DMS 273 (cell line): Measurements from ENCODE around the gene CFAP77.
"Not testable (repeated sequence)": the region's sequence is repeated elsewhere in the genome, so short reads cannot be mapped to it uniquely, and the experiment has no call there.

Source experiments
- DNase-seq: peaks from one replicate; lab custom pipeline; 2025; ENCODE audit not compliant: unreplicated experiment; lab: John Stamatoyannopoulos, UW

The CFAP77 gene

GRCh38 chr9:132545578-132545977 is 135.6 kb downstream of the CFAP77 start:
- DNase-seq: no peak

- peak; percentile 93 for DNase-seq
Measured at GRCh38 chr9:132546148-132547051, 136.4 kb downstream of the CFAP77 start.

DNA sequence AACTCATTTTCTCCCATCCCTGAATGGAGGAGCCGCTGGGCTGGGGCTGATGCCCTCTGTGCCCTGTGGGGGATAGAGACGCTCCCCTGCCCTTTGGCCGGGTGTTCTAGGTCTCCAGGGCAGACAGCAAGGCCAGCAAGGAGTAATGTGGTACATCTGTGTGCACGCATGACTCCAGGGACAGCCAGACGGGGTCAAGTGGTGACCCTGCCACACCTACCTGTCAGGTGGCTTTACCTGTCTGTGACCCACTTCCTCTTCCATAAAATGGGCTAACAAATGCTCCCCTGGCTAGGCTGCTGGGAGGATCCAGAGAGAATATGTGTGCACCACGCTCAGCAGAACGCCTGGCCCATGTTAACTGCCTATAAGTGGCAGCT is 137.0 kb downstream of the CFAP77 start:
- no peak for DNase-seq

DNA sequence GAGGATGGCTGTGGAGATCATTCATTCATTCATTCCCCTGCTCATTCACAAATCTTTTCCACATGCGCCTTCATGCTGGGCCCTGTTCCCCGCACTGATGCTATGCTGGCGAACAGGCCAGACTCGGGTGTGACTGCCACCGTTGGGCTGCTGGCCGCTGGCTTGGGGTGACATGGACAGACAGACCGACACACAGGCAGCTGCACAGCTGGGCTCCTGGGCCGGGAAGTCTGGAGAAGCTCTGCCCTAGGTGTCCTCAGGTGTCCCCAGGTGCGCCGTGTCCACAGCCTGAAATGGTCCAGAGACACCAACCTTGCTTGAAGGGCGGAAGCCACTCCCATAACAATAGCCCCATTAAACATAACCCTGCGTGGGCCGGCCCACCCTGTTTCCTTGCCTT is 137.4 kb downstream of the CFAP77 start:
- DNase-seq: no peak

- no peak for DNase-seq
Measured at GRCh38 chr9:132547976-132548730, 138.1 kb downstream of the CFAP77 start.

- DNase-seq: no peak
Measured at GRCh38 chr9:132548751-132549640, 139.0 kb downstream of the CFAP77 start.

GRCh38 chr9:132551556-132551955 is 141.5 kb downstream of the CFAP77 start:
- DNase-seq: no peak

GRCh38 chr9:132552041-132552440 is 142.0 kb downstream of the CFAP77 start:
- DNase-seq: no peak

DNA sequence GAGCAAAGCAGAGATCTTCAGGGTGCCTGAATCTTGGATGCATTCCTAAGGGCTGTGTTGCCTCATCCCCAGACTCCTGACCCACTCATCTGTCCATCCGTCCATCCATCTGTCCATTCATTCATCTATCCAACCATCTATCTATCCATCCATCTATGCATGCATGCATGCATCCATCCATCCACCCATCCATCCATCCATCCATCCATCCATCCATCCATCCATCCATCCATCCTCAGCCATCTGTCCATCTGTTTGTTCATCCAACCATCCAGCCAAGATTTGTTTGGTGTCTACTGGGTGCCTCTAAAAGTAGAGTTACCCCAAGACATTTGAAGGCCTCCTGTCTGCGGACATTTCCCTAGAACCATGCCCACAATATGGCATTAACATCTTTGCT is 144.7 kb downstream of the CFAP77 start:
- no peak for DNase-seq

DNA sequence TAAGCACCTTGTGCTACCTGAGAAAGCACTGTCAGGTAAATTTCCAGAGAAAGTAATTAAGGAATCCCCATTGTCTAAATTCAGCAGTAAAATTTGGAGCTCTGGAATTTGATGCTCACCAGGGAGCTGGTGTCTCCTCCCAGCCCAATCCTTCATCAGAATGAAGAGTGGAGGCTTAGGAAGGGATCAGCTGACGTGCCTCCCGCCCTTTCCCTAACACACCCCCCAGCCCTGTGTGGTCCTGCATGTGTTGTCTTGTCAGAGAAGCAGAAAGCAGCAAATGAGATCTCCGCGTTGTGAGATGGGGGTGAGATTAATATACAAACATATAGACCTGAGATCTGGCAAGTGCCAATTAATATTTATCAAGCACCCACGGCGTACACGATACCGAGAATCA is 145.5 kb downstream of the CFAP77 start:
- no peak for DNase-seq

GRCh38 chr9:132556235-132556634 is 146.2 kb downstream of the CFAP77 start:
- no peak for DNase-seq

DNA sequence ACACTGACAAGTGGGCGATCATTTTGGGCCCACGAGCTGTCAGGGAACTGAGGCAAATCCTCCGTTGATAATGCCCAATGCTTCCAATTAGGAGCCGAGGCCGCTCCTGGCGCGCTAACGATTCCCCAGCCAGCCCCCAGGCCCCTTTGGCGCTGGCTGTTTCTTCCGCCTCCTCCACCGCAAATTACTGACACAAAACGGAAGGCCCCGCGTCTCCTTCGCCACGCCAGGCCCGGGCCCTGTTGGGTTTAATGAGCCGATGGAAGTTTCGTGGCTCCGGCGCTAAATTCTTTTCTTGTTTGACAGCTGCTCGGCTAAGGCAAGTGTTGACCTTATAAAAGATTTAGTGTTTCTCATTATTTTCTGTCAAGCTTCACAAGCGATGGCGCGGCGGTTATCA is 146.7 kb downstream of the CFAP77 start:
- DNase-seq: no peak

DNA sequence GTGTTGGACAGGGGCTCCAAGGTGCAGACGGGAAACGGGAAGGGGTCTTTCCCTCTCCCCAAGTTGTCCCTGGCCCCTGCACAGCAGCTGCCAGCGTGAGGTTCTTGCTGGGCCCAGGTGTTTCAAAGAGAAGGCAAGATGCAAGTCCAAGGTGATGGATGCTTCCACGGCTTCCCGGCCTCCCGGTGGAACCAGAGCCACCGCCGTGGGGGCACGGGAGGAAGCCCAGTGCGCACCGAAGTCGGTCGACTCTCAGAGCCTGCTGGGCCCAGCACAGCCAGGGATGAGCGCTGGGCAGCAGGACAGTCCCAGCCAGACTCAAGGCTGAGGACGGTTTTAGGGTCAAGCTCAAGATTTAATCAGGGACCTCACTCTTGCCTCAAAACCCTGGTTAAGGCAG is 147.1 kb downstream of the CFAP77 start:
- DNase-seq: no peak

DNA sequence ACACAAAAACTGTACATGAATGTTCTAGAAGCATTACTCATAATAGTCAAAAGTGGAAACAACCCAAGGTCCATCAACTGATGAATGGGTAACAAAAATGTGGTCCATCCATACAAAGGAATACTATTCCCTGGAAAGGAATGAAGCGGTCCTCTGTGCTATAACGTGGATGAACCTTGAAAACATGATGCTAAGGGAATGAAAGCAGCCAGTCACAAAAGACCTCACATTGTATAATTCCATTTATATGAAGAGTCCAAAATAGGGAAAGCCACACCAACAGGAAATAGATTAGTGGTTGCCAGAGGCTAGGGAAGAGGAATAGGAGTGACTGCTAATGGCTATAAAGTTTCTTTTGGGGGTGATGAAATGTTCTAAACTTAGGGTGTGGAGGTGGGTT is 149.7 kb downstream of the CFAP77 start:
- DNase-seq: no peak

DNA sequence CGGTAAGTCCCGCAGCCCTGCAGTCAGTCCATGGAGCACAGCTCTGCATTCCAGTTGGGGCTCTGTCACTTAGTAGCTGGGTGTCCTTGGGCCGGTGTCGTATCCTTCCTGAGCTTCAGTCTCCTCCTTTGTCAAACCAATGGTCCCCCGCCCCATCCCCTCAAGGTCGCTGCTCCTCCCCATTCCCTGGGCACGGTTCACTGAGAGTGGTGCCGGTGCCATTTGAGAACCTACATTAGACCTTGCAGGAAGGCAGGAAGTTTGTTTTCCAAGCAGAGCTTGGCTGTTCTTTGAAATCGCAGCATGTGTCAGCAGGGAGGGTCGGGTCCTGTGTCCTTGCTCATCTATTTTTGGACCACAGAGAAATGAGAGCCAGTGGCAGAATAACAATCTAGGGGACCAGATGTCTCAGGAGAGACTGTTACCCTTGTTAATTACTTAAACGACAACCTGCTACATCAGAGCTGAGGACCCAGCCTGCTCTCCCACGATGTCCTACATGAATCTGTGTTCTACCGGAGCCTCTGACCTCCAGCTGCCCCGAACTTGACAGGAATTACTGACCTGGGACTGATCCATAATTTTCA is 150.7 kb downstream of the CFAP77 start:
- no peak for DNase-seq

DNA sequence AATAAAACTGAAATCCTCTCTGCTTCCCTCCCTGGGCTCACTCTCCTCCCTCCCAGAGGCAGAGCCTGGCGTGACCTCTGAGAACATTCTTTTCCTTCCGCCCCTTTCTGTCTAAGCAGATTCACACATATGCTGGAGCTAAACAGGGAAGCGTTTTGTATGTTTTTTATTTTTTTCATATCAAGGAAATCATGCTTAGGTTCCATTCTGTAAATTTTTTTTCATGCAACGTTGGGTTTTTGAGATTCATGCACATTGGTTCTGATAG is 152.2 kb downstream of the CFAP77 start:
- DNase-seq: no peak

DNA sequence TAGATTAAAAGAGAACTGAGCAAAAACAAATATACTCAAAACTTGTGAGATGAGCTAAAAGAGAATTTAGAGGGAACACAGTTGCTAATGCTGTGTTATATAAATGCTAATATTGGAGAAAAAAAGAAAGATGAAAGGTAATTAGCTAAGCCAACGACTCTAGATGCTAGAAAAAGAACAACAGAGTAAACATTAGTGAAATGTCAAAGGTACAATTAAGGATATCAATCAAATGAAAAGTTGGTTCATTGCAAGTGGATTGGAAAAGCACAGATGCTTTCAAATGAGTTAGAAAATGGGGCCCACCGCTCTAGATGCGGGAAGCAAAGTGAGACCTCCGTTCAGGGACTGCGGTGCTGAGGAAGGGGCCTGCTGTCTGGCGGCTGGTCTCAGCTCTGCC is 154.5 kb downstream of the CFAP77 start:
- no peak for DNase-seq

DNA sequence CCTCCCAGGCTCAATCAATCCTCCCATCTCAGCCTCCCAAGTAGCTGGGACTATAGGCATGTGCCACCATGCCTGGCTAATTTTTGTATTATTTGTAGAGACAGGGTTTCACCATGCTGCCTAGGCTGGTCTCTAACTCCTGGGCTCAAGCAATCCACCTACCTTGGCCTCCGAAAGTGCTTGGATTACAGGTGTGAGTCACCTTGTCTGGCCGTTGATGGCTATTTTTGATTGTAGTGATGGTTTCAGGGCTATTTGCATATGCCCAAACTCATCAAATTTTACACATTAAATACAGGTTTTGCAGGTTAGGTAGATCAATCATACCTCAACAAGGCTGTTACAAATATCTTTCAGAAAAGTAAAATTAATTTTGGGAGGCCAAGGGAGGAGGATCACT is 158.8 kb downstream of the CFAP77 start:
- not testable (repeated sequence) for DNase-seq

DNA sequence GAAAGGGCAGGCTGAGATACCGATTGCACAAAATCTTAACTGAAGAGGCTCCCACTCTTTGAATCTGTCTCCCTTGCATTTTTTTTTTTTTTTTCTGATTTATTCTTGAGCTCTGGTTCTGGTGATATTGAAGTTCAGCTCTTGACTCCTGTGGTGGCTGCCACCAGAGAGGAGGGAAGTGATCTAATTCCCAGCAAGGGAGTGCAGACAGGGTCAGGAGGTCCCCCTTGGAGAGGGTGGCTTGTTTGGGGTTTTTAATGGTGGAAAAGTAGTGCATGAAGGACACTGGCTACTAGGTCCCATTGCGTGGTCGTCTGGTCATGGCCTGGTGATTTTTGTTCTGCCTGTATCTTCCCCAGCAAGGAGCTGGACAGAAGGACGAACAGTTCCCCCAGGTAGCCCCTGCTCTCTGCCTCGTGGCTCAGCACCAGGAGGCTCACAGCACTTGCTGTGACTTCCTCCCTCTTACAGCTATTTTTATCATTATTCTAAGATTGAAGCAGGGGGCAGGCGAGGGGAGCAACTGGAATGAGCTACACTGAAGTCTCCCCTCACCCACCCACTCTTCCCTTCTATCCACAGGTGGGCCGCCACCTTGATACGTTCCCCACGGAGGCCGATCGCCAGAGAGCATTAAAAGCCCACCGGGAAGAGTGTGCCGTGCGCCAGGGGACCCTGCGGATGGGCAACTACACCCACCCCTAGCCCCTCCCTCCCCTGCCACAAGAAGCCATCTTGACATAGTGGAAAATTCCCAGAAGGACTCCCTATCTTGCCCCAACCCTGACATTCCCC is 162.0 kb downstream of the CFAP77 start:
- no peak for DNase-seq

DNA sequence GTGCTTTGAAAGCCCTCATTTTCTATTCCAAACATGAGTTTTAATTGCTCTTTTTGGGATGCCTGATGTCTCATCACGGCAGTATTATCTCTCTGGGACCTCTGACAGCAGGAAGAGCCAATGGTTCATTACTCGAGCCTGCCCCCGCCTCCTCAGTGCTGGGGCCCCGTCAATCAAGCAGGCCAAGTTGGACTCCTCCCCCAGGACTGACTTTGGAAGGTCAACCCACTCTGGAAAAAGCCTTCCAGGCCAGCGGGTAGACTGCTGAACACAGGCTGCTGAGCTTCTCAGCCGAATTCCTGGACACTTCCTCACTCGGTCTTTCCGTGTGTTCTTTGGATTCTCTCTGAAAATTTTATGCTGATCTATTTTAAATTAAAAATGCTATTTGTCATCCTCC is 162.9 kb downstream of the CFAP77 start:
- peak; percentile 25 for DNase-seq
